ENCODE measurements around the gene PERM1. TPM values are rescaled to one million over a fixed set of nuclear protein-coding genes. Genes with fewer than 3 reads are reported as not detected.

The PERM1 gene
- total and polyA plus RNA-seq, 9 of the 15 experiments (the other 6 are each of a cell fraction or from before 2014, with no cell fraction given), result not detected

- peaks cover 40% of the 10 kb centered on the region for H3K79me2 ChIP-seq (ENCODE audit: control insufficient read depth, insufficient read depth, low read length)
- H3K27me3 ChIP-seq (ENCODE audit: control insufficient read depth in 2 of 2, insufficient read depth in 2 of 2, low read length in 2 of 2), result no peaks in the 10 kb centered on the region
- ATAC-seq, result peak; percentile 56
- H3K9me1 ChIP-seq (ENCODE audit: control insufficient read depth, insufficient read depth, low read length), result peaks cover 12% of the 10 kb centered on the region
- WGBS (ENCODE audit: insufficient coverage, low coverage, missing lambda C conversion rate), result 0% methylated on average over 31 of the region's 58 CpGs
- peak within 1 kb of the TSS; percentile 79 for H3K4me2 ChIP-seq (ENCODE audit: insufficient read depth, low read length)
- peak within 1 kb of the TSS; percentile 85 for H2AFZ ChIP-seq (ENCODE audit: low read depth, low read length)
- peak within 1 kb of the TSS; percentile 84 for H3K27ac ChIP-seq (ENCODE audit: extremely low read depth, low read depth, low read length)
- CTCF ChIA-PET (ENCODE audit: low intra/inter-chr PET ratio), result no interaction called here
- in situ Hi-C loops (cut with MboI), result no loop called here
- peak within 1 kb of the TSS; percentile 72 to 99 for H3K9ac ChIP-seq (ENCODE audit: insufficient read depth in 1 of 2, low read depth in 2 of 2, low read length in 2 of 2)
- POLR2A ChIA-PET, result interaction anchor here (1.0 to 1.5 kb wide), 3 partner anchors 12 to 21 kb away, joined by 3 to 4 read pairs (median 4); no protein-coding TSS in a partner anchor
- H3K4me1 ChIP-seq (replicated peaks in 1 of 2; ENCODE audit: control insufficient read depth in 2 of 2, insufficient read depth in 2 of 2, low read length in 2 of 2), result peaks cover 29 to 68% of the 10 kb centered on the region in 2 experiments
- no TSS peak for BruUV-seq (replicated peaks)
- intact Hi-C loops (cut with micrococcal nuclease), result loop anchor here (5.0 kb wide), 1 partner anchor 42 kb away; no protein-coding TSS in a partner anchor
- peaks cover 35% of the 10 kb centered on the region; the same call in 1 of the 3 replicates for H3K36me3 ChIP-seq (ENCODE audit: control insufficient read depth, insufficient read depth, low read length)
- no peaks in the 10 kb centered on the region for H3K9me3 ChIP-seq (replicated peaks; ENCODE audit: control insufficient read depth, insufficient read depth, low read depth, low read length)
- H4K20me1 ChIP-seq (replicated peaks; ENCODE audit: control insufficient read depth, insufficient read depth, low read length), result peaks cover 13% of the 10 kb centered on the region
- no peak for FAIRE-seq
- peak in 1 of 4 experiments; percentile 72 for DNase-seq (ENCODE audit: extremely low read depth in 1 of 4, low spot score in 3 of 4)
- peak within 1 kb of the TSS; percentile 76 for H3K4me3 ChIP-seq
- peak in 1 of 2 experiments; percentile 21; a peak in 2 of 4 replicates for TF ChIP-seq NRF1 (conservative IDR thresholded peaks at IDR 0.05 in 1 of 2, IDR thresholded peaks at IDR 0.05 in 1 of 2)
- TF ChIP-seq MXD1 (CRISPR knock-in tag; IDR thresholded peaks at IDR 0.05; ENCODE audit: borderline replicate concordance, poor library complexity, severe bottlenecking), result no peak
- peak; percentile 51 for TF ChIP-seq RBFOX2 (IDR thresholded peaks at IDR 0.05; ENCODE audit: low read depth, low read length)
- TF ChIP-seq ARID4B (CRISPR knock-in tag; IDR thresholded peaks at IDR 0.05), result peak; percentile 73; the same call in 1 of the 2 replicates
- TF ChIP-seq REST (IDR thresholded peaks at IDR 0.05; ENCODE audit: borderline replicate concordance), result 0 out of 2 replicates have a peak, but pooled peaks have one; percentile 4
- no peak for TF ChIP-seq REST (CRISPR knock-in tag; IDR thresholded peaks at IDR 0.05; ENCODE audit: low read depth)
Measured at GRCh38 chr1:1020000-1020404, 38.1 kb upstream of the PERM1 start, which contains the start of gene AGRN. AGRN (plus strand) TSS chr1:1020120; CDS start chr1:1020173, 53 bp downstream.

All from K562 (cell line).